DMS53 treated with DMSO at 0.1 percent for 48 hours (cell line): ENCODE data around the gene ABI1.
A peak's percentile ranks its signal among the peaks of the same experiment; 100 is the strongest.

Experiments
- DNase-seq: peaks from one replicate; lab custom pipeline; 2025; ENCODE audit not compliant: unreplicated experiment; lab: John Stamatoyannopoulos, UW

ABI1 gene

GRCh38 chr10:26776258-26776657, 84.5 kb downstream of the ABI1 start:
- no peak for DNase-seq

- DNase-seq, result no peak
These were observed 87.1 kb downstream of the ABI1 start for GRCh38 chr10:26773633-26774032.

- no peak for DNase-seq
These were observed 90.7 kb downstream of the ABI1 start for GRCh38 chr10:26770069-26770468.

GRCh38 chr10:26765549-26765948, 95.2 kb downstream of the ABI1 start:
- no peak for DNase-seq

GRCh38 chr10:26759008-26759407, 101.8 kb downstream of the ABI1 start:
- no peak for DNase-seq

- DNase-seq, result peak; percentile 20
These were observed 105.3 kb downstream of the ABI1 start for GRCh38 chr10:26755443-26755903.

- no peak for DNase-seq
These were observed 114.7 kb downstream of the ABI1 start for GRCh38 chr10:26746061-26746460.

- no peak for DNase-seq
These were observed 116.9 kb downstream of the ABI1 start for GRCh38 chr10:26743841-26744240.

- DNase-seq, result no peak
These were observed 117.7 kb downstream of the ABI1 start for GRCh38 chr10:26743091-26743490.

GRCh38 chr10:26741368-26741767, 119.4 kb downstream of the ABI1 start:
- DNase-seq, result no peak

GRCh38 chr10:26739071-26739631, 121.6 kb downstream of the ABI1 start:
- no peak for DNase-seq

GRCh38 chr10:26738301-26738911, 122.4 kb downstream of the ABI1 start:
- no peak for DNase-seq

- no peak for DNase-seq
These were observed 123.0 kb downstream of the ABI1 start for GRCh38 chr10:26737730-26738129.

- DNase-seq, result no peak
These were observed 125.3 kb downstream of the ABI1 start for GRCh38 chr10:26735435-26735834.

- DNase-seq, result peak; percentile 77
These were observed 126.8 kb downstream of the ABI1 start for GRCh38 chr10:26733750-26734568.

GRCh38 chr10:26730552-26730951, 130.2 kb downstream of the ABI1 start:
- DNase-seq, result no peak

GRCh38 chr10:26729395-26729794, 131.4 kb downstream of the ABI1 start:
- no peak for DNase-seq

GRCh38 chr10:26728957-26729356, 131.8 kb downstream of the ABI1 start:
- no peak for DNase-seq

GRCh38 chr10:26727005-26727404, 133.8 kb downstream of the ABI1 start:
- no peak for DNase-seq

- DNase-seq, result peak; percentile 48
These were observed 134.7 kb downstream of the ABI1 start for GRCh38 chr10:26725837-26726727.

- DNase-seq, result no peak
These were observed 137.7 kb downstream of the ABI1 start for GRCh38 chr10:26723016-26723415.
